CD8-positive, alpha-beta memory T cell (primary cell): ENCODE data around the gene BCL2L15. TPM values are rescaled to one million over a fixed set of nuclear protein-coding genes. Genes with fewer than 3 reads are reported as not detected.
A peak's percentile ranks its signal among the peaks of the same experiment; 100 is the strongest.

Experiments used
- CTCF ChIA-PET: fragments of 350-600 bp; sonication (Branson Sonifier 250); formaldehyde crosslinking; loops from one replicate; lab custom pipeline; 2021; ENCODE audit warnings: antibody characterized with exemption; lab: Charles Lee
- POLR2A ChIA-PET: fragments of 350-600 bp; sonication (Branson Sonifier 250); formaldehyde crosslinking; loops from one replicate; lab custom pipeline; 2021; ENCODE audit warnings: antibody characterized with exemption; lab: Charles Lee
- DNase-seq, 5 donors: peaks; one replicate each; pipeline versions ENCODE4 v3.0.0 to v3.0.0-alpha.2; 2020 to 2022; ENCODE audit warnings: mixed read lengths in 1 of 5
- H3K27ac ChIP-seq: one replicate; pipeline ENCODE4 v1.7.0; 2013; ENCODE audit warnings: low read depth, mild to moderate bottlenecking, low read length, moderate library complexity
- H3K27me3 ChIP-seq: 2 replicates; pipeline ENCODE4 v1.7.0; 2013; ENCODE audit warnings: low read length, mild to moderate bottlenecking; ENCODE audit not compliant: insufficient read depth, poor library complexity, severe bottlenecking
- H3K36me3 ChIP-seq: 2 replicates; pipeline ENCODE4 v1.7.0; 2013; ENCODE audit warnings: mild to moderate bottlenecking, low read length, moderate library complexity; ENCODE audit not compliant: insufficient read depth
- H3K4me1 ChIP-seq: 2 replicates; pipeline ENCODE4 v1.7.0; 2013; ENCODE audit warnings: mild to moderate bottlenecking, low read length, moderate library complexity; ENCODE audit not compliant: insufficient read depth
- H3K4me3 ChIP-seq: 2 replicates; pipeline ENCODE4 v1.7.0; 2013; ENCODE audit warnings: mild to moderate bottlenecking, low read length
- H3K9me3 ChIP-seq: 2 replicates; pipeline ENCODE4 v1.7.0; 2013; ENCODE audit warnings: mild to moderate bottlenecking, low read length
- H3K27ac Mint-ChIP-seq, 8 donors: one replicate each; pipeline ENCODE4 v1.8.0; 2020 to 2021; ENCODE audit warnings: mixed read lengths in 8 of 8, mild to moderate bottlenecking in 6 of 8, inconsistent platforms in 3 of 8, moderate library complexity in 3 of 8
- H3K27me3 Mint-ChIP-seq, 2 donors: one replicate each; pipeline ENCODE4 v1.8.0; 2020 to 2021; ENCODE audit warnings: mixed read lengths in 2 of 2, mild to moderate bottlenecking in 1 of 2, moderate library complexity in 1 of 2
- H3K36me3 Mint-ChIP-seq, 3 donors: one replicate each; pipeline ENCODE4 v1.8.0; 2020 to 2021; ENCODE audit warnings: mixed read lengths in 3 of 3, inconsistent platforms in 1 of 3, mild to moderate bottlenecking in 1 of 3
- H3K4me1 Mint-ChIP-seq, 3 donors: one replicate each; pipeline ENCODE4 v1.8.0; 2020 to 2021; ENCODE audit warnings: mixed read lengths in 3 of 3, inconsistent platforms in 1 of 3, mild to moderate bottlenecking in 1 of 3
- H3K4me3 Mint-ChIP-seq, 7 donors: one replicate each; pipeline ENCODE4 v1.8.0; 2020 to 2021; ENCODE audit warnings: mixed read lengths in 7 of 7, mild to moderate bottlenecking in 6 of 7, moderate library complexity in 4 of 7, inconsistent platforms in 2 of 7
- H3K9me3 Mint-ChIP-seq, 5 donors: one replicate each; pipeline ENCODE4 v1.8.0; 2020 to 2022; ENCODE audit warnings: mixed read lengths in 5 of 5, mild to moderate bottlenecking in 3 of 5, moderate library complexity in 2 of 5, inconsistent platforms in 1 of 5
- polyA plus RNA-seq: library from polyadenylated mRNA; unstranded; fragments of 300-500 nt; fragmentation: Illumina TruSeq; gene quantifications from one replicate; pipeline ENCODE4 v1.2.3, GENCODE V29; 2021
- total RNA-seq, 2 experiments: library from RNA; stranded (reverse); gene quantifications; one replicate each; pipeline ENCODE4 v1.2.3, GENCODE V29; 2021

The BCL2L15 gene
- total and polyA plus RNA-seq, 3 experiments from 2014 or later: 1.2 to 1.9 TPM; not detected in 1

- no peak for DNase-seq
- ChIA-PET CTCF (interaction anchor here (1.1 to 2.6 kb wide), 6 partner anchors 10 to 60 kb away, joined by 3 to 13 read pairs (median 4); partner anchors contain the start of genes AP4B1, HIPK1 and RSBN1), POLR2A (interaction anchor here (0.9 to 2.1 kb wide), 2 partner anchors 20 to 60 kb away, joined by 6 read pairs; no protein-coding TSS in a partner anchor)
- Mint-ChIP-seq H3K4me3 (peak overlapping the region; percentile 91 to 96 (median 93)), H3K36me3 (peaks cover 0 to 31% (median 8%) of the 10 kb centered on the region in 3 donors), H3K4me1 (peaks cover 78 to 88% (median 87%) of the 10 kb centered on the region in 3 donors), H3K27me3 (no peaks in the 10 kb centered on the region), H3K9me3 (no peaks in the 10 kb centered on the region), H3K27ac (peak overlapping the region; percentile 94 to 99 (median 98))
- Histone ChIP-seq H3K9me3 (no peaks in the 10 kb centered on the region), H3K27ac (peak overlapping the region; percentile 68), H3K4me3 (peak overlapping the region; percentile 69), H3K4me1 (peaks cover 77% of the 10 kb centered on the region), H3K27me3 (no peaks in the 10 kb centered on the region), H3K36me3 (no peaks in the 10 kb centered on the region)
Observed at GRCh38 chr1:113870778-113871177, 16.6 kb downstream of the BCL2L15 start.

DNA sequence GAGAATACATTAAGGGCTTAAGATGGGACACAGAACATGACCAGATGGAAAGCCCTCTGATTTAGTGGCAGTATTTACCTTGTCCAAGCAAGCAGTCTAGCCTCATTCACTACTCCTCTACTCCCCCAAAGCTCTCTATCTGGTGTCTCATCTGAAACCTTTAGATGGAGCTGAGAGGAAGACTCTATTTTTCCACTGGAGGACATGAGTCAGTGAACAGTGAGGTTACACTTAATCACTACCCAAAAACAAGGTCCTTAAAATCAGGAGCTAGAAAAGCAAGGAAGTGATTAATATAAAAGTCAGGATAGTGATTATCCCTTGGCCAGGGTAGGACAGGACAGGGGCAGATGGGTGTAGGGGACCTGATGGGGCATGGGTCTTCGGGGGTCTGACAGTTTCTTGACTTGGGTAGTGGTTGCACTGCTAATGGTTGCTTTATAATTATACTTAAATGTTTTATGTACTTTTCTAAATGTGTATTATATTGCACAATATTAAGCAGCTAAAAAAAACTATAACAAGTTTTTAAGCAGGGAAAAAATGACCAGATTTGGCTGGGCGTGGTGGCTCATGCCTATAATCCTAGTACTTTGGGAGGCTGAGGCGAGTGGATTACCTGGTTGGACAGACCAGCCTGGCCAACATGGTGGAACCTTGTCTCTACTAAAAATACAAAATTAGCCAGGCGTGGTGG lies 18.8 kb downstream of the BCL2L15 start:
- peaks cover 69 to 86% (median 83%) of the 10 kb centered on the region in 3 donors for H3K4me1 Mint-ChIP-seq
- H3K27ac ChIP-seq: no peak overlapping the region
- H3K36me3 ChIP-seq: no peaks in the 10 kb centered on the region
- no peaks in the 10 kb centered on the region for H3K9me3 Mint-ChIP-seq
- peak overlapping the region; percentile 91 to 96 (median 93) for H3K4me3 Mint-ChIP-seq
- H3K9me3 ChIP-seq: no peaks in the 10 kb centered on the region
- H3K27me3 Mint-ChIP-seq: no peaks in the 10 kb centered on the region
- ChIA-PET CTCF (interaction anchor here (0.7 to 2.6 kb wide), 6 partner anchors 11 to 61 kb away, joined by 3 to 9 read pairs (median 4); partner anchors contain the start of genes AP4B1, DCLRE1B and HIPK1), POLR2A (interaction anchor here (0.9 to 2.1 kb wide), 4 partner anchors 10 to 62 kb away, joined by 3 to 6 read pairs (median 4); partner anchors contain the start of gene HIPK1)
- DNase-seq: no peak
- H3K4me1 ChIP-seq: peaks cover 58% of the 10 kb centered on the region
- no peaks in the 10 kb centered on the region for H3K27me3 ChIP-seq
- H3K4me3 ChIP-seq: no peak overlapping the region
- H3K27ac Mint-ChIP-seq: peak overlapping the region; percentile 0 to 99 (median 98)
- peaks cover 3 to 48% (median 8%) of the 10 kb centered on the region in 3 donors for H3K36me3 Mint-ChIP-seq

- ChIA-PET POLR2A (no interaction called here), CTCF (interaction anchor here (1.1 kb wide), 1 partner anchor 13 kb away, joined by 3 read pairs; no protein-coding TSS in a partner anchor)
- Histone ChIP-seq H3K36me3 (peaks cover 10% of the 10 kb centered on the region), H3K4me1 (peaks cover 24% of the 10 kb centered on the region), H3K9me3 (no peaks in the 10 kb centered on the region), H3K27ac (no peak overlapping the region), H3K4me3 (no peak overlapping the region), H3K27me3 (no peaks in the 10 kb centered on the region)
- H3K9me3 Mint-ChIP-seq: no peaks in the 10 kb centered on the region
- H3K4me1 Mint-ChIP-seq: peaks cover 51 to 72% (median 71%) of the 10 kb centered on the region in 3 donors
- peak overlapping the region in 2 of 7 donors; percentile 22 to 37 for H3K4me3 Mint-ChIP-seq
- no peak for DNase-seq
- peak overlapping the region in 7 of 8 donors; percentile 18 to 90 (median 61) for H3K27ac Mint-ChIP-seq
- H3K36me3 Mint-ChIP-seq: peaks cover 3 to 64% (median 11%) of the 10 kb centered on the region in 3 donors
- H3K27me3 Mint-ChIP-seq: no peaks in the 10 kb centered on the region
Observed at GRCh38 chr1:113861641-113862040, 25.7 kb downstream of the BCL2L15 start.

DNA sequence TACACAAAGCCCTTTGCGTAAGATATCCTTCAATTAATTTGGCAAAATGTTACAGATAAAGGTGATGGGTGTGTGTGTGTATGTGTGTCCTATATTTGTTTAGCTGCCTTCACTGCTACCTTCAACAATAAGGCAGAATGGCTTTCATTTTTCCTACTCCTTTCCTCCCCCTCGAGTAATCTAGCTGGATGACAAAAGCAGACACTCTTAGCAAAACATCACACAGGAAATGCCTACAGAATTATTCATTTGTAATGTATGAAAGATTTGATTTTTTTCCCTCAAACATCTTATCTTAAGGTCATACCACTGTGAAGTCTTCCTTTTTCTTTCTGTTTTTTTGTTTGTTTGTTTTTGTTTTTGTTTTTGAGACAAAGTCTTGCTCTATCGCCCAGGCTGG lies 26.5 kb downstream of the BCL2L15 start:
- Mint-ChIP-seq H3K36me3 (peaks cover 3 to 70% (median 17%) of the 10 kb centered on the region in 3 donors), H3K27ac (peak overlapping the region; percentile 76 to 90 (median 78)), H3K9me3 (no peaks in the 10 kb centered on the region), H3K4me3 (peak overlapping the region in 5 of 7 donors; percentile 6 to 63 (median 20)), H3K4me1 (peaks cover 49 to 71% (median 67%) of the 10 kb centered on the region in 3 donors), H3K27me3 (no peaks in the 10 kb centered on the region)
- H3K4me3 ChIP-seq: no peak overlapping the region
- no peak for DNase-seq
- H3K27me3 ChIP-seq: no peaks in the 10 kb centered on the region
- peaks cover 10% of the 10 kb centered on the region for H3K36me3 ChIP-seq
- CTCF ChIA-PET: interaction anchor here (1.8 to 2.4 kb wide), 2 partner anchors 9 to 43 kb away, joined by 4 to 15 read pairs; partner anchors contain the start of gene AP4B1
- no peaks in the 10 kb centered on the region for H3K9me3 ChIP-seq
- peak overlapping the region; percentile 17 for H3K27ac ChIP-seq
- peaks cover 20% of the 10 kb centered on the region for H3K4me1 ChIP-seq
- POLR2A ChIA-PET: interaction anchor here (0.7 kb wide), 1 partner anchor 11 kb away, joined by 3 read pairs; no protein-coding TSS in a partner anchor

GRCh38 chr1:113859478-113860175 lies 27.8 kb downstream of the BCL2L15 start:
- CTCF ChIA-PET: interaction anchor here (1.2 to 2.4 kb wide), 4 partner anchors 10 to 44 kb away, joined by 3 to 15 read pairs (median 4); partner anchors contain the start of gene AP4B1
- peaks cover 3 to 69% (median 19%) of the 10 kb centered on the region in 3 donors for H3K36me3 Mint-ChIP-seq
- H3K4me3 Mint-ChIP-seq: peak overlapping the region in 6 of 7 donors; percentile 1 to 75 (median 62)
- H3K27ac Mint-ChIP-seq: peak overlapping the region; percentile 77 to 90 (median 82)
- no peaks in the 10 kb centered on the region for H3K9me3 Mint-ChIP-seq
- peaks cover 38 to 59% (median 54%) of the 10 kb centered on the region in 3 donors for H3K4me1 Mint-ChIP-seq
- Histone ChIP-seq H3K9me3 (no peaks in the 10 kb centered on the region), H3K27ac (peak overlapping the region; percentile 11), H3K4me1 (peaks cover 20% of the 10 kb centered on the region), H3K27me3 (no peaks in the 10 kb centered on the region), H3K36me3 (peaks cover 13% of the 10 kb centered on the region), H3K4me3 (no peak overlapping the region)
- POLR2A ChIA-PET: interaction anchor here (0.6 to 1.1 kb wide), 6 partner anchors 15 to 116 kb away, joined by 3 to 7 read pairs (median 3); partner anchors contain the start of gene HIPK1
- no peaks in the 10 kb centered on the region for H3K27me3 Mint-ChIP-seq
- no peak for DNase-seq

- H3K27ac ChIP-seq: no peak overlapping the region
- H3K36me3 ChIP-seq: peaks cover 17% of the 10 kb centered on the region
- Mint-ChIP-seq H3K4me1 (peaks cover 38 to 55% (median 53%) of the 10 kb centered on the region in 3 donors), H3K4me3 (peak overlapping the region in 3 of 7 donors; percentile 50 to 61 (median 59)), H3K36me3 (peaks cover 8 to 71% (median 25%) of the 10 kb centered on the region in 3 donors), H3K9me3 (no peaks in the 10 kb centered on the region), H3K27ac (peak overlapping the region in 7 of 8 donors; percentile 25 to 90 (median 75)), H3K27me3 (no peaks in the 10 kb centered on the region)
- peaks cover 20% of the 10 kb centered on the region for H3K4me1 ChIP-seq
- no peaks in the 10 kb centered on the region for H3K9me3 ChIP-seq
- no peak for DNase-seq
- no peak overlapping the region for H3K4me3 ChIP-seq
- H3K27me3 ChIP-seq: no peaks in the 10 kb centered on the region
- POLR2A ChIA-PET: interaction anchor here (0.6 to 1.1 kb wide), 4 partner anchors 20 to 116 kb away, joined by 3 to 5 read pairs (median 3); partner anchors contain the start of gene HIPK1
- CTCF ChIA-PET: interaction anchor here (1.6 to 2.4 kb wide), 2 partner anchors 27 to 45 kb away, joined by 3 to 15 read pairs; partner anchors contain the start of gene AP4B1
Observed at GRCh38 chr1:113858982-113859381, 28.4 kb downstream of the BCL2L15 start.

GRCh38 chr1:113858418-113858817 lies 29.0 kb downstream of the BCL2L15 start:
- Mint-ChIP-seq H3K27me3 (no peaks in the 10 kb centered on the region), H3K9me3 (no peaks in the 10 kb centered on the region), H3K4me3 (no peak overlapping the region), H3K36me3 (peaks cover 8 to 67% (median 24%) of the 10 kb centered on the region in 3 donors), H3K4me1 (peaks cover 36 to 51% (median 50%) of the 10 kb centered on the region in 3 donors), H3K27ac (peak overlapping the region in 6 of 8 donors; percentile 44 to 89 (median 61))
- ChIA-PET CTCF (interaction anchor here (2.4 kb wide), 1 partner anchor 45 kb away, joined by 15 read pairs; the partner anchor contains the start of gene AP4B1), POLR2A (no interaction called here)
- peaks cover 17% of the 10 kb centered on the region for H3K36me3 ChIP-seq
- H3K4me3 ChIP-seq: no peak overlapping the region
- DNase-seq: no peak
- H3K4me1 ChIP-seq: peaks cover 20% of the 10 kb centered on the region
- H3K27ac ChIP-seq: no peak overlapping the region
- H3K27me3 ChIP-seq: no peaks in the 10 kb centered on the region
- H3K9me3 ChIP-seq: no peaks in the 10 kb centered on the region
